Measurements from ENCODE around the gene RAB10. TPM values are rescaled to one million over a fixed set of nuclear protein-coding genes. Genes with fewer than 3 reads are reported as not detected.

Gene RAB10
- total and polyA plus RNA-seq, 2 of the 4 experiments (the other 2 are of a cell fraction) = 30.1 to 77.1 TPM

DNA sequence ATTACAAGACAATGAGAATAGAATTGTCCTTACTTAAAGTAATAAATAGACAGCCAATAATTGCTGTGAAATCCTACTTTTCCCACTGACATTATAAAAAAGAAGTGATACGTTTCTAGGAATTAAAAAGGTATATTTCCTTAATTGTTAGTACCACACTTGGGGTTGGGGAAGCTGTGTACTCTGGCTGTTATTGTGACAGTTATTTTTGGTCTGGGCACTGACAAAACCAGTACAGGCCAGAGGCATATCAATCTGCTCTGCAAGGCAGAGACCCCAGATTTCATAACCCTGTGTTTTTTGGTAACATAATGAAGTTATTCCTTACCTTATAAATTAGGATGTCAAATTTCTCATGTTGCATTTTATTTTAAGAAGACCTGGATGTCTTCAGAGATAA is 66.5 kb downstream of the RAB10 start:
- no peak overlapping the region for H2AK5ac ChIP-seq (ENCODE audit: low read depth, low read length)
- peaks cover 13% of the 10 kb centered on the region for H3K36me3 ChIP-seq (ENCODE audit: control insufficient read depth, insufficient read depth, low read length)
- no peaks in the 10 kb centered on the region for H3K27me3 ChIP-seq (ENCODE audit: control insufficient read depth, insufficient read depth, low read length)
- H2BK5ac ChIP-seq (ENCODE audit: low read depth, low read length, poor library complexity, severe bottlenecking) = no peak overlapping the region
- no peak overlapping the region for H3K14ac ChIP-seq (replicated peaks; ENCODE audit: low read depth, low read length)
- WGBS, 2 experiments (ENCODE audit: extremely low coverage in 2 of 2, insufficient read length in 1 of 2) = no CpG with 5 or more reads among the region's 1 CpG
- ChIA-PET POLR2A (ENCODE audit: unreplicated experiment) (no interaction called here), CTCF (no interaction called here)
- H2BK20ac ChIP-seq (ENCODE audit: low read depth, low read length) = no peak overlapping the region
- DNase-seq (no peak), ATAC-seq (ENCODE audit: low read depth) (no peak)
- dilution Hi-C loops (cut with HindIII; ENCODE audit: low sequenced_read_pairs, unreplicated experiment) (no loop called here), in situ Hi-C loops (cut with MboI; ENCODE audit: low sequenced_read_pairs) (no loop called here), intact Hi-C loops (cut with micrococcal nuclease) (no loop called here)
- peaks cover 6% of the 10 kb centered on the region for H3K9me1 ChIP-seq (ENCODE audit: insufficient read depth, low read length)
- H4K91ac ChIP-seq (ENCODE audit: insufficient read depth, low read depth, low read length) = no peak overlapping the region
- H2AK9ac ChIP-seq (replicated peaks; ENCODE audit: low read depth, low read length, poor library complexity) = no peak overlapping the region
- H3K4ac ChIP-seq (ENCODE audit: low read depth, low read length) = no peak overlapping the region
- no peak overlapping the region for H4K5ac ChIP-seq (ENCODE audit: low read depth, low read length)
- no peak overlapping the region for H3K27ac ChIP-seq (ENCODE audit: insufficient read depth, low read length)
- H3K9me3 ChIP-seq (ENCODE audit: control insufficient read depth, insufficient read depth, low read length) = no peaks in the 10 kb centered on the region
- no peak overlapping the region for H2BK15ac ChIP-seq (ENCODE audit: low read depth, low read length)
- H3K18ac ChIP-seq (ENCODE audit: low read depth, low read length) = no peak overlapping the region
- no peak overlapping the region for H4K8ac ChIP-seq (ENCODE audit: low read depth in 2 of 2, low read length in 2 of 2)
- peaks cover 3% of the 10 kb centered on the region for H3K4me1 ChIP-seq (ENCODE audit: control insufficient read depth, insufficient read depth, low read length)
- H3K79me1 ChIP-seq (ENCODE audit: low read depth in 1 of 2, low read length in 2 of 2) = peaks cover 34 to 67% of the 10 kb centered on the region in 2 experiments
- H3K4me2 ChIP-seq (ENCODE audit: low read depth, low read length) = no peak overlapping the region
- H2BK120ac ChIP-seq (ENCODE audit: low read depth, low read length) = no peak overlapping the region
- H4K20me1 ChIP-seq (ENCODE audit: insufficient read depth, low read length) = peaks cover 54% of the 10 kb centered on the region
- H3K4me3 ChIP-seq (ENCODE audit: insufficient read depth, low read depth, low read length) = no peak overlapping the region
- no peak overlapping the region for H3K56ac ChIP-seq (ENCODE audit: extremely low read depth, insufficient read depth, low read length)
- BruUV-seq (replicated peaks) = no TSS peak
- no peak overlapping the region for H2AFZ ChIP-seq (replicated peaks; ENCODE audit: low read length, poor library complexity)
- no peak overlapping the region for H3K9ac ChIP-seq (ENCODE audit: low read depth, low read length)
- TF ChIP-seq CTCF (conservative IDR thresholded peaks at IDR 0.05; ENCODE audit: low read depth, low read length) (no peak), SMC3 (IDR thresholded peaks at IDR 0.05; ENCODE audit: low read depth, low read length) (no peak), BHLHE40 (IDR thresholded peaks at IDR 0.05; ENCODE audit: low read depth, low read length) (no peak), POLR2A (IDR thresholded peaks at IDR 0.05; ENCODE audit: low read depth, low read length) (no peak), RCOR1 (IDR thresholded peaks at IDR 0.05; ENCODE audit: insufficient replicate concordance, low read length) (no peak), MAFK (IDR thresholded peaks at IDR 0.05; ENCODE audit: low read depth, low read length) (no peak)
- no peak overlapping the region for H3K23ac ChIP-seq (ENCODE audit: low read depth, low read length)
